GM21447 (cell line): Measurements from ENCODE around the gene KDM2B.

Experiments used
- ATAC-seq: cut with Tn5 transposase; IDR thresholded peaks from one replicate; pipeline ENCODE4 v1.9.1; 2021; ENCODE audit not compliant: unreplicated experiment

Gene KDM2B

DNA sequence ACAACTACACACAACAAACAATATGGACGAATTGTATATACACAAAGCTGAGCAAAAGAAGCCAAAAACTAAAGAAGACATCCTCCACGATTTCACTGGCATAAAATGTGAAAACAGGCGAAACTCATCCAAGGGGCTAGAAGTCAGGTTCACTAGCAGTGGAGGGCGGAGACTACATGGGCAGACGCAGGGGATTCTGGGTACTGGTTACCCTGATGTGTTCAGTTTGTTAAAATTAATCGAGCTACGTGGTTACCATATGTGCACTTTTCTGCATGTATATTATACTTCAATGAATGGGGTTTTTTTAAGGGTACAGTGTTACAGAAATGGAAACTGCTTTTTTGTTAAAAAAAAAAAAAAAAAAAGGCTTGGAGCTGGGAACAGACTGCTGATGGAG, 12.3 kb downstream of the KDM2B start:
- no peak for ATAC-seq

DNA sequence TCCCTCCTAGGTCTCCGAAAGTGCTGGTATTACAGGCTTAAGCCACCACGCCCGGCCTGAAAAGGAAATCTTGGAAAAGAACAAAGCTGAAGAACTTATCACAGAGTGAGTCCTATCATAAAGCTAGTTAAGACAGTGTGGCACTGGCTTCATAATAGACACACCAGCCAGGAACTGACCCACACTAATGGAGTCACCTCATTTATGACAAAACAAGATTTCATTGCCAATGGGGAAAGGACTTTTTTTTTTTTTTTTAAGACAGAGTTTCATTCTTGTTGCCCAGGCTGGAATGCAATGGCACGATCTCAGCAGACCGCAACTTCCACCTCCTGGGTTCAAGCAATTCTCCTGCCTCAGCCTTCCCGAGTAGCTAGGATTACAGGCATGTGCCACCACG, 15.7 kb downstream of the KDM2B start:
- no peak for ATAC-seq

DNA sequence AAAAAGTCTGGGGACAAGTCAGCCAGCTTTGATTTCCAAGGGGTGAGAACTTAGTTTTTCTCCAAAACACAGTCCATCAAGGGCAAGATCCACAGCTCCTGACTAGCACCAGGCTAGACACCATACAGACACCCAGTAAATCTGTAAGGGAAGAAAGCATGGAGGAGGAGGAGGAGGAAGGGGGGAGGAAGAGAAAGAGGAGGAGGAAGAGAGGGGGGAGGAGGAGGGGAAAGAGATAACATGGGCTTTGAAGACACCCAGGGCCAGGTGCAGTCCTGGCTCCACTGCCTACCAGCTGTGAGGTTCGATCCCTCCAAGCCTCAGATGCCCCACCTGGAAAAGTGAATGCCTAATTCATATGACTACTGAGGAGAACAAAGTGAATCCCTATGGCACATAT, 18.3 kb downstream of the KDM2B start:
- no peak for ATAC-seq

DNA sequence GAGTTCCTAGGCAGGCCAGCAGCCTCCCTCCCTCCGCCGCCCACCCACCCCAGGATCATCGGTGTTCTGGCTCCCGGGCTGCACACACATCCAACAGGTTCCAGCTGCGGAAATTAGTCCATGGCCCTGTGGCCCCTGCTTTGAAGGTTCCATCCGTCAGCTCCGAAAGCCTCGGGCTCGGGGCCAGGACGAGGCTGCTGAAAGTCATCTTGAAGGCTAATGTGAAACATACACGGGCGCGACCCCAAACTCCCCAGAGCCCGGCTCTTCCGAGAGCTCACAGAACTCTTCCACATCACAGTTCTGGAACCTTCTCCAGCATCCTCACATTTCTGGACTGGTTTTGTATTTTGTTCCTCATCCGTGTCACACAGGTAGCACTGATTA, 19.8 kb downstream of the KDM2B start:
- no peak for ATAC-seq

GRCh38 chr12:121560392-121561008, 20.3 kb downstream of the KDM2B start:
- ATAC-seq, result no peak

- no peak for ATAC-seq
These were observed 21.9 kb downstream of the KDM2B start for GRCh38 chr12:121558956-121559355.

DNA sequence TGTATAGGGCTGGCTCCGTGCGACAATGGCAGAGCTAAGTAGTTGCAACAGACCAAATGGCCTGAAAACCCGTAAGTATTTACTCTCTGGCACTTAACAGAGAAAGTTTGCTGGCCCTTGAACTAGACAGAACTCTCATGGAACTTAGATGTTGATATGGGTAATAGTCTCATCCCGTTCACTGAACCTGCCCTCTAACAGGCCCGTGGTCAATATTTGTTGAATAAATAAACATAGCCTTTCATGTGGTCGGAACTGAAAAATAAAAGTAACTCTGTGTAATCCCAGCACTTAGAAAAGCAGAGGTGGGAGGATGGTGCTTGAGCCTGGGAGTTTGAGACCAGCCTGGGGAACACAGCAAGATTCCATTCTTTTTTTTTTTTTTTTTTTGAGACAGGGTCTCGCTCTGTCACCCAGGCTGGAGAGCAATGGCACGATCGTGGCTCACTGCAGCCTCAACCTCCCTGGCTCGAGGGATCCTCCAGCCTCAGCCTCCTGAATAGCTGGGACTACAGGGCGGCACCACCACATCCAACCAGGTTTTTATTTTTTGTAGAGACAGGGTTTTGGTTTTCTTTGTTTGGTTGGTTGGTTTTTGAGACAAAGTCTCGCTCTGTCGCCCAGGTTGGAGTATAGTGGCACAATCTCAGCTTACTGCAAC, 29.7 kb downstream of the KDM2B start:
- ATAC-seq, result no peak

- ATAC-seq, result no peak
These were observed 31.7 kb downstream of the KDM2B start for GRCh38 chr12:121549075-121549474.

DNA sequence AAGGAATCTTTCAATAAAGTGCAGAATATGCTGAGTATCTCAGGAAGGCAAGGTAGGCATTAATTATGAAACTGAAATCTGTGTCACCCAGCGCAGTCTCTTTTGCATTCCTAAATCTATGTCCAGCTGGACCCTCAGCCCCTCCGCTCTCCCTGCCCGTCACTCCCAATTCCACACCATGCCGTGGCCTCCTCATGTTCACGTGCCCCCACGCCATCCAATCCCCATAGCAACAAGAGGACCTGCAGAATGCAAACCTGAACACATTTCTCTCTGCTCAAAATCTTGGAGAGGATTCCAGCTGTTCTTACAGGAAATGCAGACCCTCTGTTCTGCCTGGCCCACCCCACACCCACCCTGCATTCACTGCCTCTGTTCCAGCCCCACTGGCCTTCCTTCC, 35.3 kb downstream of the KDM2B start:
- ATAC-seq, result no peak

DNA sequence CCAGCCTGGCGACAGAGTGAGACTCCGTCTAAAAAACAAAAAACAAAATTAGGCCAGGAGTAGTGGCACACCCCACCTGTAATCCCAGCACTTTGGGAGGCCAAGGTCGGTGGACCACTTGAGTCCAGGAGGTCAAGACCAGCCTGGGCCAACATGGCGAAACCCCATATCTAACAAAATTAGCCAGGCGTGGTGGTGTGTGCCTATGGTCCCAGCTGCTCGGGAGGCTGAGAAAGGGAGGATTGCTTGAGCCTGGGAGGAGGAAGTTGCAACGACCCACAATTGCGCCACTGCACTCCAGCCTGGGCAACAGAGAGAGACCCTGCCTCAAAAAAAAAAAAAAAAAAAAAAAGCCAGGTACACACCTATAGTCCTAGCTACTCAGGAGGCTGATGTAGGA, 37.0 kb downstream of the KDM2B start:
- no peak for ATAC-seq

- no peak for ATAC-seq
These were observed 40.9 kb downstream of the KDM2B start for GRCh38 chr12:121539908-121540307.

GRCh38 chr12:121538699-121539061, 42.1 kb downstream of the KDM2B start:
- no peak for ATAC-seq

DNA sequence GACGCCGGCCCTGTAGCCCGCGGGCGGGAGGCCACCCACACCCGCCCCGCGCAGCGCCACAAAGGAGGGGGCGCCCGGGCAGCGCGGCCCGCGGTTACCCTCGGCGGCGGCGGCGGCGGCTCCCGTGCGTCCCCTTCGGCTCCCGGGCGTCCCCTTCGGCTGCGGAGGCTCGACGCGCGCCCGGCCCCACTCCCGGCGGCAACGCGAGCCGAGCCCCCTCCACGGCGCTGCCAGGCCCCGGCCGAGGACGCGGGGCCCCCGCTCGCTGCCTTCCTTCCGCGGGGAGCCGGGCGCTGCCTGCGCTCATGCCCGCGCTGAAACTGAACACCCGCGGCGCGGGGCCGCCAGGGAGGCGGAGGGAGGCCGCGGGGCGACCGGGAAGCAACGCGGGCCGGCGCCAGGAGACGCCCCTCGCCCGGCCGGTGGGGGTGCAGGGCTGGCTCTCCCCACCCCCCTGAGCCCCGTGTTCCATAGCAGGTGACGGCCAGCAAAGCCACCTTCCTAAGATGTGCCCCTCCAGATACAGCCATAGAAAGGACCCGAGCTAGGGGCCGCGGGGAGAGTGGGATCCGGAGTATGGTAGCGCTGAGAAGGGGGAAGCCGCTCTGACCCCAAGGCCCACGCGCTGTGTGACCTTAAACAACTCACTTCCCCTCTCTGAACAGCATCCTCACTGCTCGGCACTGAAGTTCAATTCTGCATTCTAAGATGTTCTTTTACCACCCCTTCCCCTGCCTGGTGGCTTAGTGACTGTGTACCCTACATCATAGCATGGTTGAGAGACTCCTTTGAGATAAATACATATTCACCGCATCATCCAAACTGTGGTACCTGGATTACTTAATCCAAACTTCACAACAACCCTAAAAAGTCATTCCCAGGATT, 42.8 kb downstream of the KDM2B start:
- ATAC-seq, result peak; percentile 2

DNA sequence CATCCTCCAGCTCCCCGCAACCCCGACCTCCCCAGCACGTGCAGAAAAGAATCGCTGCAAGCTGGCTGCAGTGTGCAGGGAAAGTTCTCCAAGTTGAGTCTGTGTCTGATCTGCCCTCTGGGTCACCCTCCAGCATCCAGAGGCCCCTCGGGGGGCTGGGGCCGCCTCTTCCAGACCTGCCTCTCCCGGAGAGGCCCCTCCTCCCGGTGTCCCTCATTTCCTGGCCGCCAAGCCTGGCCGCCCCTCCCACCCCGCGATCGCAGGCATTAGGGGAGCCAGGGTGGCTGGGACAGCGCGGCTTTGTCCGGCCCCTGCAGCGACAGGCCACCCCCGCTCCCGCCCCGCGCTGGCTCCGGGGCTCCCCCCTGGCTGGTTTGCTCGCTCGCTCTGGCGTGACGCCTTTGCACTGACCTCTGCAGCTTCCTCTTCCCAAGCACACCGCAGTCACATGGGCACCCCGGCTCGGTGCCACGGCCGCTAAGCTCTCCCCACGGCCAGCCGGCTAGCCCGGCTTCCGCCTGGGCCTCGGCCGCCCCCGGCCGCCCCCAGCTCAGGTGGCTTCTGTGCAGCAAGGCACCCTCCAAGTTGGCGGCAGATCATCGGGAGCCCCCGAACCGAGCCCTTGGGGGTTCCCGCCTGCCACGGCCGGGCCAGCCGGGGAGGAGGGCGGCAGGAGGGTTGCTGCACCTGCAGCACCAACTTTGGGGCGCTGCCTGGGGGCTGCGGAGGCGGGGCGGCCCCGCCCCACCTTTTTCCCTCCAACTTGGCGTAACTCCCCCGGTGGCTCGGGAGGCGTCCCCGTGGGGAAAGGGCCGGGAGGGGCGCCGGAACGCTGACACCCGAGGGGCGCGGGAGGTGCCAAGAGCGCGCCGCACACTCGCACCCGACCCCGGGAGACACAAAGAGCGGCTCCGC, 43.7 kb downstream of the KDM2B start:
- ATAC-seq, result peak; percentile 64

- peak; percentile 56 for ATAC-seq
These were observed 44.5 kb downstream of the KDM2B start for GRCh38 chr12:121536054-121536898.

DNA sequence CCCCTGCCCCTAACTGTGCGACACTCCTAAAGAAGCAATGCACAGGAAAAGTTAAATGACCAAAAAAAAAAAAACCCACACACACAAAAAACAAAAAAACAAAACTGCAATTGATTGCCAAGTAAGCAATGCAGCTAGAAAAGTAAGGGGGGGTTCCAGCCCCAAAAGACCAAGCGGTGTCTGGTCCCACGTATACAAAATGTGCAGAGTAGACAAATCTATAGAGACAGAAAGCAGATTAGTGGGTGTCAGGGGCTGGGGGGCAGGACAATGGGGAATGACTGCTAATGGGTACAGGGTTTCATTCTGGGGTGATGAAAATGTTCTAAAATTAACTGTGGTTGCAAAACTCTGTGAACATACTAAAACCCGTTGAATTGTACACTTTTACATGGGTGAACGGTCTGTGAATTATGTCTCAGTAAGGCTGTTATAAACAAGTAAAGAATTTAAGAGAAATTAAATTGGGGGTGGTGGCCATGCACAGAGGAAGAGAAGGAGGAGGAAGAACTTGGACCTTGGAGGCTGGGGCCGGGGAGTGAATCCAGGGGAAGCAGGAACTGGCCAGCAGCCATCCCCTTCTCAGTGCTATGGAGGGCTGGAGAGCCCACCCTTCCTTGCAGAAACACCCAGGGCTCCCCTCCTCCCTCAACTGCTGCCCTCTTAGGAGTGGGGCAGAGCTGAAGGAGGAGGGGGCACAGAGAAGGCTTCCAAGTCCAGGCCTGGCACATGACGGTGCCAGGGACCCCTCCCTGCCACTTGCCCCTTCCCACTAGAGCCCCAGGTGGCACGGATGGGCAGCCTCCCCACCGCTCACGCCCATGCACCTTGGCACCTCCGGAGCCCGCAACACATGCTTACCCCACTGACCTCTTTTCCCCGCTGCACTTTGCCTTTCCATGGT, 45.4 kb downstream of the KDM2B start:
- ATAC-seq, result no peak

GRCh38 chr12:121534495-121535148, 46.2 kb downstream of the KDM2B start:
- ATAC-seq, result no peak

- no peak for ATAC-seq
These were observed 47.3 kb downstream of the KDM2B start for GRCh38 chr12:121533394-121534090.
